SH-SY5Y (cell line): ENCODE measurements around the gene DPP4.

Experiments used
- GATA2 ChIP-seq: IDR thresholded peaks from 2 replicates; pipeline ENCODE4 v1.6.1; 2011; ENCODE audit warnings: mild to moderate bottlenecking, low read depth, low read length
- GATA3 ChIP-seq: IDR thresholded peaks from 2 replicates; pipeline ENCODE4 v1.6.1; 2011; ENCODE audit warnings: low read depth, mild to moderate bottlenecking, low read length, moderate library complexity

DNA sequence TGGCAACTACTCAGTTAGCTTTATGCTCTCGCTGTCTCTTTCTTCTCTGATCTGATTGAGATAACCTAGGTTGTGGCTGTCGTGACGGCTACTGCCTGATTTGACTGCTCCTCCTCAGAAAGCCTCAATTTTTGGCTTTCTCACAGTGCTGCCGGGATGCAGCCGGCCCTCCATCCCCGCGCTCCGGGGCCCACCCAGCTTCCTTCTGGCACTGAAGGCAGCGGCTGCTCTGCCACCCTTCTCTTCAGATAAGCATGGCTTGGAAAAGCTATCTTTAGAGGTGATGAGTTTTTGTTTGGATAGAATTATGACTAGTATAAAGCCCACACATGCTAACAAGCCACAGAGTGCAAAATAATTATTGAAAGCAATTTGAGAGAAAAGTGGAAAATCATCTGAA lies 102.5 kb downstream of the DPP4 start:
- TF ChIP-seq GATA3 (no peak), GATA2 (no peak)
